WERI-Rb-1 (cell line): ENCODE results near the gene WNT11.

ENCODE experiments used
- DNase-seq: peaks from one replicate; pipeline ENCODE4 v3.0.0-alpha.2; 2020
- H3K27ac ChIP-seq: fragments of 250-450 bp; sonication (Bioruptor Pico); 2 replicates; pipeline ENCODE4 v1.5.1; 2020; ENCODE audit warnings: mild to moderate bottlenecking, moderate library complexity
- H3K27me3 ChIP-seq: fragments of 250-450 bp; sonication (Bioruptor Pico); 2 replicates; pipeline ENCODE4 v1.5.1; 2021; ENCODE audit warnings: mild to moderate bottlenecking, low read depth, moderate library complexity; ENCODE audit not compliant: insufficient read depth, severe bottlenecking
- H3K36me3 ChIP-seq: fragments of 250-450 bp; sonication (Bioruptor Pico); 2 replicates; pipeline ENCODE4 v1.5.1; 2020; ENCODE audit warnings: mild to moderate bottlenecking, moderate library complexity
- H3K4me3 ChIP-seq: 2 replicates; pipeline ENCODE4 v1.5.1; 2011; ENCODE audit warnings: low read depth, mild to moderate bottlenecking, control low read depth, low read length
- H3K9me3 ChIP-seq: fragments of 250-450 bp; sonication (Bioruptor Pico); 2 replicates; pipeline ENCODE4 v1.5.1; 2021; ENCODE audit warnings: mild to moderate bottlenecking, moderate library complexity; ENCODE audit not compliant: severe bottlenecking
- CTCF ChIP-seq: IDR thresholded peaks from 2 replicates; pipeline ENCODE4 v1.5.1; 2011; ENCODE audit warnings: low read depth, mild to moderate bottlenecking, control low read depth, inconsistent platforms, low read length

The WNT11 gene

GRCh38 chr11:76149713-76150112, 56.6 kb downstream of the WNT11 start:
- no peak for TF ChIP-seq CTCF

GRCh38 chr11:76148941-76149613, 57.2 kb downstream of the WNT11 start:
- H3K9me3 ChIP-seq = no peaks in the 10 kb centered on the region

More at GRCh38 chr11:76149713-76150112, 56.6 kb downstream of the WNT11 start:
- H3K27me3 ChIP-seq = no peaks in the 10 kb centered on the region
- H3K36me3 ChIP-seq = no peaks in the 10 kb centered on the region
- H3K4me3 ChIP-seq = no peak overlapping the region
- no peak for DNase-seq
- H3K9me3 ChIP-seq = no peaks in the 10 kb centered on the region
- no peak overlapping the region for H3K27ac ChIP-seq

GRCh38 chr11:76148231-76148630, 58.1 kb downstream of the WNT11 start:
- no peak for DNase-seq
- no peak overlapping the region for H3K27ac ChIP-seq
- TF ChIP-seq CTCF = no peak
- H3K36me3 ChIP-seq = no peaks in the 10 kb centered on the region
- no peaks in the 10 kb centered on the region for H3K27me3 ChIP-seq
- no peak overlapping the region for H3K4me3 ChIP-seq
- H3K9me3 ChIP-seq = no peaks in the 10 kb centered on the region

More at GRCh38 chr11:76148941-76149613, 57.2 kb downstream of the WNT11 start:
- Histone ChIP-seq H3K27ac (no peak overlapping the region), H3K27me3 (no peaks in the 10 kb centered on the region), H3K4me3 (no peak overlapping the region), H3K36me3 (no peaks in the 10 kb centered on the region)
- DNase-seq = no peak
- no peak for TF ChIP-seq CTCF

GRCh38 chr11:76147106-76147740, 59.1 kb downstream of the WNT11 start:
- no peaks in the 10 kb centered on the region for H3K27me3 ChIP-seq
- DNase-seq = no peak
- no peak for TF ChIP-seq CTCF
- no peak overlapping the region for H3K4me3 ChIP-seq
- no peaks in the 10 kb centered on the region for H3K9me3 ChIP-seq
- H3K27ac ChIP-seq = no peak overlapping the region
- H3K36me3 ChIP-seq = no peaks in the 10 kb centered on the region

- H3K27me3 ChIP-seq = no peaks in the 10 kb centered on the region
- H3K9me3 ChIP-seq = no peaks in the 10 kb centered on the region
- no peak overlapping the region for H3K27ac ChIP-seq
- H3K4me3 ChIP-seq = no peak overlapping the region
- no peak for DNase-seq
- TF ChIP-seq CTCF = no peak
- no peaks in the 10 kb centered on the region; the same call in 1 of the 2 replicates for H3K36me3 ChIP-seq
These were observed 63.0 kb downstream of the WNT11 start for GRCh38 chr11:76143274-76143673.
